NCI-H2029 treated with DMSO at 0.1 percent for 48 hours (cell line): Measurements from ENCODE around the gene CERK.

ENCODE experiments used
- DNase-seq: peaks from one replicate; lab custom pipeline; 2025; lab: John Stamatoyannopoulos, UW

CERK gene

DNA sequence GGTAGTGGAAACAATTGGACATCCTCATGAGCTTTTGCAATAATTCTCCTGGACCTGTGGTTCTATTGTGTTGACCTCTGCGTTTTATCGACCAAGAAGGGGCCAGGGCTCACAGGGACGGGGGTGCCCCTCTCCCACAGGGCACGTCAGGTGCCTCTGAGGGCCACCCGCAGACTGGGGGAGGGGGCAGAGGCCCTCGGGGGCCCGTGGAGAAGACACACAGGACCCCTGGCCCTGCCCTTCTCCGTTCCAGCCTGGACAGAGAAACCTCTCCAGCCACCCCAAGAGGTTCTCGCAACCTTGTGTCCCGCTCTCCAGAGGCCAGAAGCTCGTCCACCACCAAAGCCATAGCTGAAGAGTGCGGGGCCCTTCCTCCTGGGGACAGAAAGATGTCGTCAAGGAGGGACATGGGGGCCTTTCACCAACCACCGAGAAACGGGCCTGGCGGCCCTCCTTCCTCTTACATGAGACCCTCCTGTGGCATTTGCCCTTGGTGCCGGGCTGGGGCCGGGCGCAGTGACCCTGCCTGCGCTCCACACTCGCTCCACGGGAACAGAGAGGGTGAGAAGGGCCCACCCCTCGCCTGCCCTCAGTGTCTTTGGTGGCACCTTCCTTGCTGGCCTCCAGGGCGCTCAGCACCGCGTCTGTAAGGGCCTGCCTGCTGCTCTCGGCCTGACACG lies 60.6 kb downstream of the CERK start:
- DNase-seq: no peak

DNA sequence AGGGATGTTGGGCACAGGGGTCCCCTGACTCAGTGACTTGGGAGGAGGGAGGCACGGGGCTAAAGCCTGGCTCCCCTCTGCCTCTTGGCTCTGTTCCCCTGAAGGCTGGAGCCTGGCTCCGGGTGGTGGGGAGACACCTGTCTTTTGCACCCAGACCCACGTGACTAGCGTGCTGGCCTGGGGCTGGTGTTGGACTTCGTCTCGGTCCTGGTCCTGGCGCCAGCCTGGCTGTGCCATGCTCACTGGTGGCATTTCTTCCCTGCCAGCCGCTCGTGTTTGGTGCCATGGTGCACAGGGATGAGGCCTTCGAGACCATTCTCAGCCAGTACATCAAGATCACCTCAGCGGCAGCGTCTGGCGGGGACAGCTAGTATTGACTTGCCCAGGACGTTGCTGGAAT lies 61.2 kb downstream of the CERK start:
- DNase-seq: no peak

DNA sequence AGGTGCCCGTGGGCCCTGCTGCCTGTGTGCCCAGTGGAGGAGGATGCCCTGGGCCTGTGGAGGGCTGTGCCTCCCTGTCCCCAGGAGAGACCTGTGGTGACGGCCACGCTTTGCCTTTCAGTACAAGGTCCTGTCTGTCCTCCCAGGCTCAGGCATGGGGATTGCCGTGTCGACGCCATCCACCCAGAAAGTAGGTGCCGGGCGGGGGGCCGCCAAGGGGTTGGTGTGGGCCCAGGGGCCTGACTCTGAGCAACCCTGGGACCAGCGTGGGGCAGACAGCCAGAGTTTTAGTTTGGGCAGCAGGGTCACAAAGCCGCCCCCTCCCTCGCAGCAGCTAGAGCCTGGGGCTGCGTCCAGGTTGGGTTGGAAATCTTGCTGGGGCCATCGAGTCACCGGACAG lies 61.6 kb downstream of the CERK start:
- no peak for DNase-seq

DNA sequence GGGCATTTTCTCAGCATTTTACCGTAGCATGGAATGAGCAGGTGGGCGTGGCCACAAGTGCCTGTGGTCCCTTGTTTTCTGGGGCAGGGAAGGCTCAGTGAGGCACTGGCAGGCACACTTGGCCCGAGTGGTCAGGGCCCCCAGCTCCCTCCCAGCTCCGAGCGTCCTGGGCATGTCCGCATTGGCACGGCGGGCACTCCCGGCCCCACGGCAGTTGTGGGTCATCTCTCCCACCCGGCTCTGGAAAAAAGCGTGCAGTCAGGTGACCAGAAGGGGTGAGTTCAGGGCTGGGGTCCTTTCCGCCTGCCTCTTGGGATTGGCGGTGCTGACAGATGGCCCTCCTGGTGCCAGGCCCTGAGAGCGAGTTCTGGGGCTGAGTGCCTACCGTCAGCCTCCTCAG lies 62.1 kb downstream of the CERK start:
- no peak for DNase-seq

DNA sequence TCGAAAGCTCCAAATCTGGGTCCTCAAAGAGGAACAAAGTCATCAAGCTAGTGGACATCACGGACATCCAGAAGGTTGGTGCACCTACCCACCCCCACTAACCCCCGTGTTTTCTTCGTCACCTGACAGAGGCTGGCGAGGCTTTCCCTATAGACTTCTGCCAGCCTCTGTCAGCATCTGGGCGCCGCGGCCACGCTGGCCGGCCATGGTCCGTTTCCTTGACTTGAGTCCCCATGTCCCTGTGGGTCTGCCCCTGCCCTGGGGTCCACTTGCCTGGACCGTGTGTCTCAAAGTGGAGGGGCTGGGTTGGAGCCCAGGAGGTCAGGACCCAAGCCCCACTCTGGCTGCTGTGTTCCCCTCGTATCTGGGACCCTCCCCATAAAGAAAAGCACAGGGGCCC lies 62.6 kb downstream of the CERK start:
- no peak for DNase-seq

DNA sequence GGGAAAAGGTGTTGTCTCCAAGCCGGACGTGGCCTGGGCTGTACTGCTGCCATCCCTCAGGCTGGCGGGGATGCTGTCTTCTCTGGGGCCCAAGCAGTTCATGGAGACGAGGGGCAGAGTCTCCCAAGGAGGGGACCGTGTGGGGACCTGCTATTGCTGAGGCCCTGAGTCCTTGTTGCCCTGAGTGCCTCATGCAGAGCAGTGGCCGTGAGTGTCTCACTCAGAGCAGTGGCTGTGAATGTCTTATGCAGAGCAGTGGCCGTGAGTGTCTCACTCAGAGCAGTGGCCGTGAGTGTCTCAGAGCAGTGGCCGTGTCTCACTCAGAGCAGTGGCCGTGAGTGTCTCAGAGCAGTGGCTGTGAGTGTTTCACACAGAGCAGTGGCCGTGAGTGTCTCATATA lies 63.1 kb downstream of the CERK start:
- DNase-seq: no peak

DNA sequence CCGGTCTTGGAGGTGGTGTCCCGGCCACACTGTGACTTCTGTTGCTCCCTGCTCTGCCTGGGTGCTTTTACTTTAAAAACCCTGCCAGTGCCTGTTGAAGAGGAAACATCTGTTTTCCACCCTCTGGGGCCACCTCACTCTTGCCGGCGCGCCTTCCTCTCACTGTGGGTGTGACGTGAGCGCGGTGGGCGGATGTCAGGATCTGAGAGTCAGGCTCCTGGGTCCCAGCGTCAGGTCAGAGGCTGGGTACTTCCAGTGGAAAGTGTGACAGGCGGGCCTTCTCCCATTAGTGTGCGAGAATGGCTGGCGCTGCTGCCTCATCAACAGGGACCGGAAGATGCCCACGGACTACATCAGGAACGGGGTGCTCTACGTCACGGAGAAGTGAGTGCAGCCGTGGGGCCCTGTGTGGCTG lies 63.7 kb downstream of the CERK start:
- no peak for DNase-seq

DNA sequence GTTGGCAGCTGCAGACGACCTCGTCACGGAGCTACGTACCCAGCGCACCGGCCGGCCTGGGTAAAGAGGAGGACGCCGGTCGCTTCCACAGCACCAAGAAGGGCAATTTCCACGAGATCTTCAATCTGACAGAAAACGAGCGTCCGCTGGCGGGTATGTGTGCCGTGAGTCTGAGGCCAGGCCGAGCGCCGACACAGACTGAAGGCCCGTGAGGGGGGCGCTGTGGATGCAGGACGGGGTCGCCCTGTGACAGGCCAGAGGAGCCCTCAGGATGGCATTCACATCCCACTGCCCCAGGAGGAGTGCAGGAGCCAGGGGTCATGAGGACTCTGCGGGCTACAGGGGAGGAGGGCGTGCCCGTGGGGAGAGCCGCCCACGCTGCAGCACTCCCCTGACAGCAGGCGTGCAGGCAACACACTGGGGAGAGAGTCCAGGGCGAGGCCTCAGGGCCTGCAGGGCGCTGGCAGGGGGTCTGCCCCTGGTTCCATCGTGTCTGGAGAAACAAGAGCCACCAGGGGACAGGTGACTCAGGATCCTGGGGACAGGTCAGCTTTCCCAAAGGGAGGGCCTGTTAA lies 64.3 kb downstream of the CERK start:
- no peak for DNase-seq

DNA sequence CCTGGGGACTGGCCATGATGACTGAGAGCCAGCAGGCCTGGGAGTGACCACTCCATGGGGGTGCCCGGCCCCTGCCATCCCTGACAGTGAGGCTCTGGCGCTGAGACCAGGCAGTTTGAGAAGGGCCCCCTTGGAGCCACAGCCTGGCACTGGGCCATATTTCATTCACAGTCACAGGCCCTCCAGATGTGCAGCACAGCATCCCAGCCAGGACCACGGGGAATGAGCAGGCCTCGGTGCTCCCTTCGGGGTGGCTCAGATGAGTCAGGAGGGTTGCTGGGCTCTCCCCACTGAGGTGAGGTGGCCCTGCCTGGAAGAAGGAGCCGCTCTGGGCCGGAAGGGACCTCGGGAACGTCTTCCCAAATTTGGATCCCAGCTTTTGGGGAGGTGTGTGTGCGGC lies 64.8 kb downstream of the CERK start:
- DNase-seq: no peak

DNA sequence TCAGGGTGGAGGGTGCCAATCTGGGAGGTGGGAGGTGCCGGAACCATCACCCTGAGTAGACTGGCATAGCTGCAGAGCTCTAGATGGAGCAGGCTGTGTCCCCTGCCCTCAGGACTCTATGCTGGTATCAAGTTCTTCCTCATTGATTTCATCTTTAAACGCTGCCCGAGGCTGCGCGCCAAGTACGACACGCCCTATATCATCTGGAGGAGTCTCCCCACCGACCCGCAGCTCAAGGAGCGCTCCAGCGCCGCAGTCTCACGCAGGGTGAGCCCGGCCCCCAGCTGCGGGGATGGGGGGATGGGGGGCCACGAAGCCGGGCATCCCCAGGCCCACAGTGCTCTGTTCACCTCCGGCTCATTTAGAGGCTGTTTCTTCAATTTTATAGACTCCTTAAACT lies 65.3 kb downstream of the CERK start:
- DNase-seq: no peak

DNA sequence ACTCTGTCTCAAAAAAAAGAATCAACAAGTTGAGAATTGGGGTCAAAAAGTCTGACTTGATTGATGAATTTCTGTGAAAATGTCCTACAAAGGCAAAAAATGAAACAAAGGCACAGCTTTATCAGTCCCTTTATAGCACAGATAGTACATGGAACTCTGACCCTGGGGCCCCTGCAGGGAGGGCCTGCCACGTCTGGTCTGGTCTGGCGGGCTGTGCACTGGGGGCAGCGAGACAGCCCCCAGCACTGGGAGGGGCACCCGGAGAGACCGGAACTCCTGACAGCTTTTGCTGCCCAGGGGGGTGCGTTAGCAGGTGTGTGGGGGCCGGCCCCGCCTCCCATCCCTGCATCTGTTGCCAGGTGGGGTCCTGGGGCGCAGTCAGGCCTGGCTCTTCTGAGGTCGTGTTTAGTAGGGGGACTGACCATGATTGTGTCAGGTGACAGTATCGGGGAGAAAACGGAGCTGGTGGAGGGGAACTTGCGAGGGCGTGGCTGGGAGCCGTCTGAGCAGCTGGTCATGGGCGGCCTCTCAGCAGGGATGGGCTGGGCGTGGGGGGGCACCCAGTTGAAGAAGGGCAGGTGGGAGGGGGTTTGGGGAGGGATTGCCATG lies 66.1 kb downstream of the CERK start:
- no peak for DNase-seq

DNA sequence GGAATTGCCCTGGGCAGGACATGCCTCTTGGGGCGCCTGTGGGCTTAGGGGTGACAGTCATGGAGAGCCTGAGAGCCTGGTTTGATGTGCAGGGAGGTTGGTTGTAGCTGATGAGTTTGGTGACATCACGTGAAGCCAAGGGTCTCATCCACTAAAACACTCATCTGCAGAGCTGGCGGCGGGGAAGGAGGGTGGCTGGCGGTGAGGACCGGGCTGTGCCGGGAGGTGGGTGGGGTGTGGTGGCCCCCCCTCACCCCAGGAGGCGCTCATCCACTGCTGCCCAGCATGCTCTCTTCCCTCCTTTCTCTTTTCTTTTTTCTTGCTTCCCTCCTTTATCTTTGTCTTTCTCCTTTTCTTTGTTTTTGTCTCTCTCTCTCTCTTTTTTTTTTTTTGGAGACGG lies 68.9 kb downstream of the CERK start:
- no peak for DNase-seq

DNA sequence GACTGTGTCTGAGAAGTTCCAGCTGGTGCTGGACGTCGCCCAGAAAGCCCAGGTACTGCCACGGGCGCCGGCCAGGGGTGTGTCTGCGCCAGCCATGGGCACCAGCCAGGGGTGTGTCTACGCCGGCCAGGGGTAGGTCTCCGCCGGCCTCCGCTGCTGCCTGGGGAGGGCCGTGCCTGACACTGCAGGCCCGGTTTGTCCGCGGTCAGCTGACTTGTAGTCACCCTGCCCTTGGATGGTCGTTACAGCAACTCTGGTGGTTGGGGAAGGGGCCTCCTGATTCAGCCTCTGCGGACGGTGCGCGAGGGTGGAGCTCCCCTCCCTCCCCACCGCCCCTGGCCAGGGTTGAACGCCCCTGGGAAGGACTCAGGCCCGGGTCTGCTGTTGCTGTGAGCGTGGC lies 69.9 kb downstream of the CERK start:
- DNase-seq: no peak

DNA sequence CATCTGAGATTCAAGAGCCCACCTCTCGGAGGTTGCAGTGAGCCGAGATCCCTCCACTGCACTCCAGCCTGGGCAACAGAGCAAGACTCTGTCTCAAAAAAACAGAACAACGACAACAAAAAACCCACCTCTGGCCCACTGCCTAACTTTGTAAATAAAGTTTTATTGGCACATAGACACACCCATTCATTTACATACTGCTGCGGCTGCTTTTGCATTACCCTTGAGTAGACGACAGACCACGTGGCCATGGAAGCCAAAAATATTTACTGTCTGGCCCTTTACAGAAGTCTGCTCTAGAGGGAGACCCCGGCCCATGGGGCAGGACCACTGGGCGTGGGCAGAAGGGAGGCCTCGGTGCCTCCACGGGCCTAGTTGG lies 70.8 kb downstream of the CERK start:
- DNase-seq: no peak

DNA sequence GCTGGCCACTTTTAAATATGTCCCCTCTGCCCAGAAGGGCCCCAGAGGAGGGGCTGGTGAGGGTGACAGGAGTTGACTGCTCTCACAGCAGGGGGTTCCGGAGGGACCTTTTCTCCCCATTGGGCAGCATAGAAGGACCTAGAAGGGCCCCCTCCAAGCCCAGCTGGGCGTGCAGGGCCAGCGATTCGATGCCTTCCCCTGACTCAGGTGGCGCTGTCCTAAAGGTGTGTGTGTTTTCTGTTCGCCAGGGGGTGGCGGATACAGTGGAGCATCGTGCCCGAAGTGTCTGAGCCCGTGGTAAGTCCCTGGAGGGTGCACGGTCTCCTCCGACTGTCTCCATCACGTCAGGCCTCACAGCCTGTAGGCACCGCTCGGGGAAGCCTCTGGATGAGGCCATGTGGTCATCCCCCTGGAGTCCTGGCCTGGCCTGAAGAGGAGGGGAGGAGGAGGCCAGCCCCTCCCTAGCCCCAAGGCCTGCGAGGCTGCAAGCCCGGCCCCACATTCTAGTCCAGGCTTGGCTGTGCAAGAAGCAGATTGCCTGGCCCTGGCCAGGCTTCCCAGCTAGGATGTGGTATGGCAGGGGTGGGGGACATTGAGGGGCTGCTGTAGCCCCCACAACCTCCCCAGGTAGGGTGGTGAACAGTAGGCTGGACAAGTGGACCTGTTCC lies 71.3 kb downstream of the CERK start:
- no peak for DNase-seq

DNA sequence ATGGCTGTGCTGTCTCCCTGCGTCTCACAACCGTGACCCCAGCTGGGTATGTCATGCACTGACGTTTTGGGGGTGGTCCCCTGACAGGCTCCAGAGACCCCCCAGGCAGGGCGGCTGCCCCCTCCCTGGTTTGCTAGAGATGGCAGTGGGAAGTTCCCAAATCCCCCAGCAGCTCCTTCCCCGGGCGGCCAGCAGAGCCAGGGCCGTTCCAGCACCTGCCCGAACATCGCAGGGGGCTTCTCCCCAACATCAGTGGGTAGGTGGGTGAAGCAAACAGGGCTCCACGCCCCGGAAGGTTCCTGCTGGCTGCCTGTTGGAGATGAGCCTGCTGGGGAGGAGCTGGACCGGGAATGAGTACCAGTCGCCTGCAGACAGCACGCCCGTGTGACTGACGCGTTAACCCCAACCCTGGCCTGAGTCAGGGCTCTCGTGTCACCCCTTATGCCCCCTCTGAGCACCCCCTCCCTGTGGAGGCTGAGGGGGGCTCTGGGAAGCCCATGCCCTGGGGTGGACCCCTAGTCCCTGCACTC lies 72.2 kb downstream of the CERK start:
- DNase-seq: no peak

DNA sequence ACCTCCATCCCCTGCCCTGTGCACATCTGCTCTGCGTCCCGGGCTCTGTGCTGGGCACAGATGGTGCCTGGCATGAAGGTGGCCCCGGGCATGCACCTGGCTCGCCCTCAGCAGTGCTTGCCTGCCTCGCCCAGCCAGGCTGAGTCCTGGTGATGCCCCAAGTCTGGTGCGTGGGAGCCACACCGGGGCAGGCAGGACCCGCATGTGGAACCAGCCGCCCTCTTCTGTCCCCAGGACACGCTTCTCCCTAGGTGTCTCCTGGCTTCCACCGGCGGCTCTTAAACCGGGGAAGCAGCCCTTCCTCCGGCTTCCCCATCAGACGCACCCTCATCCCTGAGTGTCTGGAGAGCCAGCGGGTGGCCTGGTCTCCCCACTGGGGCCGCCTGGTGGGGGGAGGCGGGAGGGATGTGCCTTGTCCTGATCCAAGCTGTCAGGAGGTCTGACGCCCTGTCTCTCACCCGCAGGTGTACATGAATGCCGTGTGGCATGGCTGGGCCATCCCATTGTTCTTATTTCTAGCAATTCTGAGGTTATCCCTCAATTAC lies 72.8 kb downstream of the CERK start:
- DNase-seq: no peak

DNA sequence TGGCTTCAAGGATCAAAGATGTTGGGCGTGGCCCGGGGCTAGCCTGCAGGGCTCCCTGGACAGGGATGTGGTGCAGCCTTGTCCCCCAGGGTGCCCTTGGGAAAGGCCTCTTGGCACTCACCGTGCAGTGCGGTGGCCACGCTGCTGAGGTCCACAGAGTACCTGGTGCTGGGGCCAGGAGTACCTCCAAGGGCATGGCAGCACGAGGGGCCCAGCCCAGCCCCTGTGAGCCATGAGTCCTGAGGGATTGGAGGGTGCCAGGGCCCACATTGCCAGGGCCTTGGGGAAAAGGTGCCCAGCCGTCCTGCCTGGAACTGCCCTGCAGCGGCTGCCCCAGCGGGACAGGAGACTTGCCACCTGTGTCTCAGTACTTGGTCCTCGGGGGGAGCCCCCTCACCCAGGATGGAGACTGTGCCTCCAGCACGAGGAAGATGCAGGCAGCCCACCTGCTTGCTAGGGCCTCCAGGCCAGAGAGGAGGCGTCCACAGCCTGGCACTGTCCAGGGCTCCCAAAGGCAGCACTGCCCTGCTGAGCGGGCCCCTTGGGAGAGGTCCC lies 73.7 kb downstream of the CERK start:
- no peak for DNase-seq

DNA sequence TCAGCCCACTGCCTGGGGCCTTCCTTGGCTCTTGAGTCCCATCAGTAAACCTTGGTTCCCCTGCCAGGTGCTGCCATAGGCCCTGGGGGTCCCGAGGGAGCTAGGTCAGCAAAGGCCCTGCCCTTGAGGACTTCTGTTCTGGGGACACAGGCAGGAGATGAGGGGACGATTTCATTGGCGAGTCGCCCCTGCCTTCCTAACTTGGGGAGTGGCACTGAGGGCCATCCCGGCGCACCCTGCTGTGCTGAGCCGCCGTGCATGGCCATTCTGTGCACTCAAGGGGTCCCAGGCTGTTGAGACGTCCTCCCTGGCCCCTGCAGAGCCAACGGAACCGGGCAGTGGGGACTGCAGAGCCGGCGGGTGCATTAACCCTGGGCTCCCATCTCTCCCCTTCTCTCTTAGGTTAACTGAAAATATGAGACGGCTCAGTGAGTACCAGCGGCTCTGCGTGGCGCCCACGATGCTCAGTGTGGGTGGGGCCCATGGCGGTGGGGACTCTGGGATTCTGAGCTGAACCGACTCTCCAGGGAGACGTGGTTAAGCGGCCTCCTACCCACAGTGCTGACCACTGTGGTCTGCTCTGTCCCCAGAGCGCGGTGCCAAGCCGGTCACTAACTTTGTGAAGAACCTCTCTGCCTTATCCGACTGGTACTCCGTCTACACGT lies 74.5 kb downstream of the CERK start:
- DNase-seq: no peak

DNA sequence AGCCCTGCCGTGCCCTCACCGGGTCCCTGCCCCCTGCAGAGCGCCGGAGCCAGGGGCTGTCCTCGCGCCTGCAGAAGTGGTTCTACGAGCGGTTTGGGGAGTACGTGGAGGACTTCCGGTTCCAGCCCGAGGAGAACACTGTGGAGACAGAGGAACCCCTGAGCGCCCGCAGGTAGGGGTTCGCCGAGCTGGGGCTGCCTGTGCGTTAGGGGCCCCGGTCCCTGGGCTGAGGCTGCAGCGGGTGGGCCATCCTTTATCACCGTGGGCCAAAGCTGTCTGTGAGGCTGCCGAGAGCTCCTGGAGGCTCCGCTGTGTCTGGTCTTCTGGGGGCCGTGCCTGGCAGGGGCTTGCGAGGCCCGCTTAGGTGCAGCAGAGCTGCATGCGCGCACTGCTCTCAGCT lies 75.1 kb downstream of the CERK start:
- DNase-seq: no peak

DNA sequence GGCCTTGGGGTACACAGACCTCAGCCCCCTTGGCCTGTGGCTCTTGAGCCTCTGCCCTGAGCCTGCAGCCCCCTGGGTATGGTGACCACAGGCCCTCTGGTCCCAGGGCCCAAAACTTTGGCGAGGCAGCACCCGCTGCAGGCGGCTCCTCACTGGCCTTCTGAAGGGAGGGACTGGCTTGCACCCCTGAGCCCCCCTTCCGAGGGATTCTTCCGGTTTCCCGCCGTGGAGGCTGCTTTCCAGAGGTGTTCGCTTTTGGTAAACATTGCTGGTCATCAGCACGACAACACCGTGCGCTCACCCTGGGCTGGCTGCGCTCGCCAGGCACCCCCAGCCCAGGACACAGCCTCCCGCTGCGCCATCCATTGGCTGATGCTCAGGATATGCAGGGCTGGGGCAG lies 75.8 kb downstream of the CERK start:
- no peak for DNase-seq
